Breast epithelium (tissue), 4 donors: Measurements from ENCODE around the gene PRKD3. TPM values are rescaled to one million over a fixed set of nuclear protein-coding genes. Genes with fewer than 3 reads are reported as not detected.

Source experiments
- DNase-seq, 2 donors: peaks; one replicate each; pipeline ENCODE4 v3.0.0-alpha.2; 2019; ENCODE audit warnings: low spot score in 2 of 2
- H3K27ac ChIP-seq, 2 donors: fragments of 200-600 bp; sonication (generic) in 1 of 2; one replicate each; pipeline ENCODE4 v1.5.1; 2016 to 2019; ENCODE audit warnings: mild to moderate bottlenecking in 1 of 2
- H3K27me3 ChIP-seq, 2 donors: fragments of 200-600 bp; sonication (generic) in 1 of 2; one replicate each; pipeline versions ENCODE4 v1.5.1 to v1.6.0; 2017 to 2019; ENCODE audit warnings: control low read depth in 1 of 2, mild to moderate bottlenecking in 1 of 2
- H3K36me3 ChIP-seq: fragments of 200-600 bp; one replicate; pipeline ENCODE4 v1.5.1; 2019
- H3K4me1 ChIP-seq, 2 donors: fragments of 200-600 bp; sonication (generic); one replicate each; pipeline ENCODE4 v1.5.1; 2016 to 2019; ENCODE audit warnings: control low read depth in 1 of 2
- H3K4me3 ChIP-seq, 3 donors: fragments of 200-600 bp; sonication (generic); 1 replicate in 2 of 3; 2 replicates in 1 of 3; pipeline ENCODE4 v1.5.1; 2016 to 2019; ENCODE audit warnings: mild to moderate bottlenecking in 3 of 3, moderate library complexity in 2 of 3
- H3K9me3 ChIP-seq, 2 donors: fragments of 200-600 bp; sonication (generic) in 1 of 2; one replicate each; pipeline ENCODE4 v1.5.1; 2016 to 2019; ENCODE audit warnings: control low read depth in 1 of 2
- CTCF ChIP-seq, 3 donors: fragments of 450-650 bp; IDR thresholded peaks; one replicate each; pipeline ENCODE4 v1.5.1; 2016 to 2017; ENCODE audit warnings: antibody characterized with exemption in 3 of 3, mild to moderate bottlenecking in 3 of 3, moderate library complexity in 3 of 3
- POLR2A ChIP-seq: fragments of 450-650 bp; IDR thresholded peaks from one replicate; pipeline ENCODE4 v1.6.1; 2016; ENCODE audit warnings: antibody characterized with exemption, mild to moderate bottlenecking, moderate library complexity
- POLR2AphosphoS5 ChIP-seq, 3 donors: sonication (generic); formaldehyde crosslinking; IDR thresholded peaks; one replicate each; pipeline ENCODE4 v1.6.1; 2017; ENCODE audit warnings: antibody characterized with exemption in 3 of 3
- intact Hi-C: fragments of 100-400 bp; cut with DNase I; formaldehyde crosslinking; loops from one replicate; pipeline ENCODE4 v1.15.1; 2023; ENCODE audit warnings: low total_unique reads
- total RNA-seq, 3 donors: library from RNA; depleted of rRNA; stranded (reverse); fragments of >200 nt; gene quantifications; one replicate each; pipeline ENCODE4 v1.1.0, GENCODE V29; 2016

The PRKD3 gene
- total RNA-seq, 3 donors from 2014 or later = 46.5 to 57.4 (median 56.2) TPM

- Histone ChIP-seq H3K4me1 (peaks cover 0 to 3% of the 10 kb centered on the region in 2 donors), H3K36me3 (no peaks in the 10 kb centered on the region), H3K27me3 (no peaks in the 10 kb centered on the region), H3K9me3 (no peaks in the 10 kb centered on the region), H3K4me3 (no peak overlapping the region), H3K27ac (no peak overlapping the region)
- no peak for DNase-seq
- intact Hi-C loops = no loop called here
- TF ChIP-seq POLR2AphosphoS5 (IDR thresholded peaks at IDR 0.05) (no peak), CTCF (IDR thresholded peaks at IDR 0.05) (no peak), POLR2A (no peak)
Observed at GRCh38 chr2:37350034-37350433, 25.4 kb upstream of the PRKD3 start.

GRCh38 chr2:37349231-37349860 lies 24.7 kb upstream of the PRKD3 start:
- Histone ChIP-seq H3K4me1 (peaks cover 0 to 3% of the 10 kb centered on the region in 2 donors), H3K27me3 (no peaks in the 10 kb centered on the region), H3K4me3 (no peak overlapping the region), H3K36me3 (no peaks in the 10 kb centered on the region), H3K9me3 (no peaks in the 10 kb centered on the region), H3K27ac (no peak overlapping the region)
- intact Hi-C loops = no loop called here
- TF ChIP-seq POLR2AphosphoS5 (IDR thresholded peaks at IDR 0.05) = no peak
- no peak for TF ChIP-seq CTCF (IDR thresholded peaks at IDR 0.05)
- TF ChIP-seq POLR2A = no peak
- no peak for DNase-seq

GRCh38 chr2:37348155-37348554 lies 23.5 kb upstream of the PRKD3 start:
- TF ChIP-seq POLR2A = no peak
- no peak for TF ChIP-seq CTCF (IDR thresholded peaks at IDR 0.05)
- no peak for TF ChIP-seq POLR2AphosphoS5 (IDR thresholded peaks at IDR 0.05)
- intact Hi-C loops = no loop called here
- H3K36me3 ChIP-seq = no peaks in the 10 kb centered on the region
- H3K27me3 ChIP-seq = no peaks in the 10 kb centered on the region
- no peak for DNase-seq
- no peaks in the 10 kb centered on the region for H3K9me3 ChIP-seq
- H3K4me1 ChIP-seq = peaks cover 0 to 3% of the 10 kb centered on the region in 2 donors
- H3K4me3 ChIP-seq = no peak overlapping the region
- H3K27ac ChIP-seq = no peak overlapping the region

- TF ChIP-seq POLR2AphosphoS5 (IDR thresholded peaks at IDR 0.05) = no peak
- peak in 1 of 2 donors; percentile 61 for DNase-seq
- no peaks in the 10 kb centered on the region for H3K9me3 ChIP-seq
- H3K27ac ChIP-seq = peak within 1 kb of the TSS; percentile 53 to 83
- no peaks in the 10 kb centered on the region for H3K36me3 ChIP-seq
- H3K27me3 ChIP-seq = no peaks in the 10 kb centered on the region
- H3K4me1 ChIP-seq = peaks cover 0 to 3% of the 10 kb centered on the region in 2 donors
- intact Hi-C loops = loop anchor here (5.0 kb wide), 1 partner anchor 998 kb away; no protein-coding TSS in a partner anchor
- H3K4me3 ChIP-seq = peak within 1 kb of the TSS; percentile 53 to 84 (median 61)
Observed at GRCh38 chr2:37344453-37345361, 20.1 kb upstream of the PRKD3 start, which contains the start of gene QPCT. Gene QPCT (plus strand): TSS chr2:37344630. CDS start chr2:37344732, 102 bp downstream.

GRCh38 chr2:37343537-37344434 lies 19.2 kb upstream of the PRKD3 start:
- H3K4me3 ChIP-seq = peak overlapping the region; percentile 53 to 84 (median 61)
- TF ChIP-seq POLR2AphosphoS5 (IDR thresholded peaks at IDR 0.05) = no peak
- TF ChIP-seq CTCF (IDR thresholded peaks at IDR 0.05) = peak in 1 of 3 donors; percentile 29
- peak overlapping the region; percentile 53 to 83 for H3K27ac ChIP-seq
- peaks cover 0 to 3% of the 10 kb centered on the region in 2 donors for H3K4me1 ChIP-seq
- DNase-seq = no peak
- H3K27me3 ChIP-seq = no peaks in the 10 kb centered on the region
- no peaks in the 10 kb centered on the region for H3K9me3 ChIP-seq
- intact Hi-C loops = loop anchor here (5.0 kb wide), 1 partner anchor 999 kb away; no protein-coding TSS in a partner anchor
- no peaks in the 10 kb centered on the region for H3K36me3 ChIP-seq
